Astrocyte (in vitro differentiated cells and primary cell): ENCODE data around the gene SERPINA1.

Experiments
- EZH2 ChIP-seq: IDR thresholded peaks from 2 replicates; pipeline ENCODE4 v1.6.1; 2012; ENCODE audit warnings: mild to moderate bottlenecking, low read length, inconsistent platforms; ENCODE audit not compliant: insufficient read depth
- TF ChIP-seq, protein P1 (sequence below): IDR thresholded peaks from 2 replicates; pipeline ENCODE4 v1.5.1; 2011; ENCODE audit warnings: low read depth, mild to moderate bottlenecking, inconsistent platforms, low read length, moderate library complexity; ENCODE audit not compliant: insufficient read depth

GRCh38 chr14:94408546-94409095 is 20.2 kb upstream of the SERPINA1 start:
- TF ChIP-seq, protein P1, sequence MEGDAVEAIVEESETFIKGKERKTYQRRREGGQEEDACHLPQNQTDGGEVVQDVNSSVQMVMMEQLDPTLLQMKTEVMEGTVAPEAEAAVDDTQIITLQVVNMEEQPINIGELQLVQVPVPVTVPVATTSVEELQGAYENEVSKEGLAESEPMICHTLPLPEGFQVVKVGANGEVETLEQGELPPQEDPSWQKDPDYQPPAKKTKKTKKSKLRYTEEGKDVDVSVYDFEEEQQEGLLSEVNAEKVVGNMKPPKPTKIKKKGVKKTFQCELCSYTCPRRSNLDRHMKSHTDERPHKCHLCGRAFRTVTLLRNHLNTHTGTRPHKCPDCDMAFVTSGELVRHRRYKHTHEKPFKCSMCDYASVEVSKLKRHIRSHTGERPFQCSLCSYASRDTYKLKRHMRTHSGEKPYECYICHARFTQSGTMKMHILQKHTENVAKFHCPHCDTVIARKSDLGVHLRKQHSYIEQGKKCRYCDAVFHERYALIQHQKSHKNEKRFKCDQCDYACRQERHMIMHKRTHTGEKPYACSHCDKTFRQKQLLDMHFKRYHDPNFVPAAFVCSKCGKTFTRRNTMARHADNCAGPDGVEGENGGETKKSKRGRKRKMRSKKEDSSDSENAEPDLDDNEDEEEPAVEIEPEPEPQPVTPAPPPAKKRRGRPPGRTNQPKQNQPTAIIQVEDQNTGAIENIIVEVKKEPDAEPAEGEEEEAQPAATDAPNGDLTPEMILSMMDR, result no peak
- TF ChIP-seq EZH2, result no peak
